SK-N-SH treated with all-trans-retinoic acid at 6 μM for 48 hours (cell line): ENCODE results near the gene NAA38.
A peak's percentile ranks its signal among the peaks of the same experiment; 100 is the strongest.

Experiments used
- ATAC-seq: fragments of 200-7000 bp; cut with Tn5 transposase; 3 replicates; pipeline ENCODE4 v1.9.1; 2020; ENCODE audit warnings: mild to moderate bottlenecking, moderate library complexity
- ARNTL ChIP-seq: fragments of 450-650 bp; formaldehyde crosslinking; IDR thresholded peaks from 2 replicates; pipeline ENCODE4 v1.5.0; 2020; ENCODE audit warnings: low read depth, mild to moderate bottlenecking, moderate library complexity, borderline replicate concordance
- BACH2 ChIP-seq: fragments of 250-450 bp; sonication (Bioruptor Pico); IDR thresholded peaks from 2 replicates; pipeline ENCODE4 v1.9.0; 2021; ENCODE audit warnings: mild to moderate bottlenecking, borderline replicate concordance
- CSRNP3 ChIP-seq: fragments of 250-450 bp; sonication (Bioruptor Pico); IDR thresholded peaks from 2 replicates; pipeline ENCODE4 v1.5.1; 2021; ENCODE audit warnings: mild to moderate bottlenecking, moderate library complexity
- ESRRG ChIP-seq: fragments of 250-450 bp; sonication (Bioruptor Pico); IDR thresholded peaks from 2 replicates; pipeline ENCODE4 v1.6.1; 2021; ENCODE audit warnings: mild to moderate bottlenecking
- ISL1 ChIP-seq: fragments of 250-450 bp; sonication (Bioruptor Pico); IDR thresholded peaks from 2 replicates; pipeline ENCODE4 v2.1.2; 2022; ENCODE audit warnings: mild to moderate bottlenecking, moderate library complexity
- PATZ1 ChIP-seq: fragments of 250-450 bp; sonication (Bioruptor Pico); IDR thresholded peaks from 2 replicates; pipeline ENCODE4 v1.8.0; 2020; ENCODE audit warnings: mild to moderate bottlenecking, moderate library complexity, borderline replicate concordance
- TCF4 ChIP-seq: fragments of 250-450 bp; sonication (Bioruptor Pico); IDR thresholded peaks from 2 replicates; pipeline ENCODE4 v1.8.0; 2021; ENCODE audit warnings: mild to moderate bottlenecking, moderate library complexity, borderline replicate concordance
- TOX ChIP-seq: fragments of 250-450 bp; sonication (Bioruptor Pico); IDR thresholded peaks from 2 replicates; pipeline ENCODE4 v1.8.0; 2021; ENCODE audit warnings: mild to moderate bottlenecking, moderate library complexity, borderline replicate concordance
- ZFP30 ChIP-seq: fragments of 450-650 bp; formaldehyde crosslinking; IDR thresholded peaks from 2 replicates; pipeline ENCODE4 v1.5.0; 2022; ENCODE audit warnings: mild to moderate bottlenecking, moderate library complexity
- ZNF565 ChIP-seq: fragments of 450-650 bp; formaldehyde crosslinking; conservative IDR thresholded peaks from 2 replicates; pipeline ENCODE4 v1.5.0; 2020; ENCODE audit warnings: low read depth, mild to moderate bottlenecking, moderate library complexity
- ZNF70 ChIP-seq: fragments of 450-650 bp; formaldehyde crosslinking; IDR thresholded peaks from 2 replicates; pipeline ENCODE4 v1.5.0; 2020; ENCODE audit warnings: mild to moderate bottlenecking, moderate library complexity
- ZNF8 ChIP-seq: fragments of 450-650 bp; formaldehyde crosslinking; IDR thresholded peaks from 2 replicates; pipeline ENCODE4 v1.5.0; 2020; ENCODE audit warnings: mild to moderate bottlenecking, moderate library complexity
- TF ChIP-seq, protein P1 (sequence below): fragments of 250-450 bp; sonication (Bioruptor Pico); IDR thresholded peaks from 2 replicates; pipeline ENCODE4 v1.8.0; 2021; ENCODE audit warnings: low read depth, mild to moderate bottlenecking, moderate library complexity, borderline replicate concordance
- TF ChIP-seq, protein P2 (sequence below): fragments of 250-450 bp; sonication (Bioruptor Pico); IDR thresholded peaks from 2 replicates; pipeline ENCODE4 v1.5.0; 2020; ENCODE audit warnings: mild to moderate bottlenecking, moderate library complexity

The NAA38 gene

DNA sequence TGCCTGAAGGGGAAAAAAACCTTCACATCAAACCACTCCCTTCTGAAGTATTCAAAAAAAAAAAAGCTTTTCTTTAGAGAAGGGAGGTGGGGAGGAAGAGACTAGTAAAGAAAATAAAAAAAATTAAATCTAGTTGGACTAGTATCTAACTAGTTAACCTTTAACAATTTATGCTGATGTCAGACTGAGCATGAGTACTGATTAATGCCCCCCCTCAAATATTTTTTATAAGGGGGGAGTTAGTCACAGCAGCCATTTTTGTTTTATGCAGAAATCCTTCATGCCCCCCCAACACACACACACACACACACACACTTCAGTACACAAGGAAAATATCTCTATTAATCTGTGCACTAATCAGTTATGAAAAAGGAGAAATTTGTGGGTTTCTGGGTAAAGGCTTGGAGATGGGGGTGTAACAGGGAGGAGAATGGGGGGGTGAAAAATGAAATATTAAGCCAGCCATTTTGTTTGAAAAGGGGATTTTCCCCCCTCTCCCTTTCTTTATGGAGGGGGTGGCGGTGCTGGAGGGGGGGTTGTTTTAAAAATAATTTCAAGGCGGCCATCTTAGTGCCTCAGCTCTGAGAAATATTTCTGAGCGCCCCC is 26.5 kb upstream of the NAA38 start:
- TF ChIP-seq ESRRG (CRISPR knock-in tag) = no peak
- no peak for TF ChIP-seq ARNTL (CRISPR knock-in tag)
- TF ChIP-seq ZNF8 (CRISPR knock-in tag) = no peak
- TF ChIP-seq, protein P1, sequence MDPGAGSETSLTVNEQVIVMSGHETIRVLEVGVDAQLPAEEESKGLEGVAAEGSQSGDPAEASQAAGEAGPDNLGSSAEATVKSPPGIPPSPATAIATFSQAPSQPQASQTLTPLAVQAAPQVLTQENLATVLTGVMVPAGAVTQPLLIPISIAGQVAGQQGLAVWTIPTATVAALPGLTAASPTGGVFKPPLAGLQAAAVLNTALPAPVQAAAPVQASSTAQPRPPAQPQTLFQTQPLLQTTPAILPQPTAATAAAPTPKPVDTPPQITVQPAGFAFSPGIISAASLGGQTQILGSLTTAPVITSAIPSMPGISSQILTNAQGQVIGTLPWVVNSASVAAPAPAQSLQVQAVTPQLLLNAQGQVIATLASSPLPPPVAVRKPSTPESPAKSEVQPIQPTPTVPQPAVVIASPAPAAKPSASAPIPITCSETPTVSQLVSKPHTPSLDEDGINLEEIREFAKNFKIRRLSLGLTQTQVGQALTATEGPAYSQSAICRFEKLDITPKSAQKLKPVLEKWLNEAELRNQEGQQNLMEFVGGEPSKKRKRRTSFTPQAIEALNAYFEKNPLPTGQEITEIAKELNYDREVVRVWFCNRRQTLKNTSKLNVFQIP (CRISPR knock-in tag) = no peak
- TF ChIP-seq ISL1 (CRISPR knock-in tag) = 0 out of 2 replicates have a peak, but pooled peaks have one; percentile 7
- peak; percentile 100 for TF ChIP-seq PATZ1 (CRISPR knock-in tag)
- TF ChIP-seq, all 23 proteins: peak for 2
- ATAC-seq = no peak

DNA sequence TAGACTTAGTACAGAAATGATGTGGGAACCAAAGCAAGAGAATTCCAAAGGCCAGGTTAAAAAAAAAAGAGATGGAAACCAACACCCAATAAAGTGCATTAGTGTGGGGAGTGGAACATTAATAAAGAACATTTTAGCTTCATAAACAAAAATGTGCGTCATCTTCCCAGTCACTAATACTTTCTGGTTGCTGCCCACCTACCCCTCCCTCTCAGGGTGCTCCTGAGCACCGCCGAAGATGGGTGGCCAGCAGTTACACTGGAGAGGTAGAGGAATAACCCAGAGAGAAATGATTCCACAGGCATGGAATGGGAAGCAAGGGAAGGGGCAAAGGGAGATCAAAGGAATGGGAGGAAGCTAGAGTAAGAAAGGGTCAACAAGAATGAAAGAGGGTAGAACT is 25.3 kb upstream of the NAA38 start:
- TF ChIP-seq ESRRG (CRISPR knock-in tag) (no peak), PATZ1 (CRISPR knock-in tag) (no peak), ISL1 (CRISPR knock-in tag) (no peak)
- TF ChIP-seq, all 23 proteins: peak for 0
- ATAC-seq = no peak

DNA sequence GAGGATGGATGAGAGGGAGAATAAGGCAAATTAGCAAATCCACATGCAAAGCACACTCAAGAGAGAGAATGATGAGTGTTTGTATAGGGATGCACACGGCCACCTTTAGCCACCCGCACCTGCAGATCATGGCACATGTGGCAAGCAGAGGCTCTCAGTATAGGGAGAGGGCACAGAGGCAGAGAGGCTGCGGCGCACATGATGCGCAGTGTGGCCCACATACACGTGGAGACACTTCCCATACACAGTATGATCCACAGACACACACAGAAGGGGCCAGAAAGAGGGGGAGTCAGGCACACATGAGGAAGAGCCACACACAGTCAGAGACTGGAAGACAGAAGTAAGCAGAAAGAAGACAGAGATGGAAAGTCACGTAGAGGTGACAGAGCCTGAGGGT is 24.7 kb upstream of the NAA38 start:
- no peak for TF ChIP-seq TOX (CRISPR knock-in tag)
- no peak for TF ChIP-seq CSRNP3 (CRISPR knock-in tag)
- no peak for TF ChIP-seq PATZ1 (CRISPR knock-in tag)
- TF ChIP-seq ZFP30 = no peak
- TF ChIP-seq ISL1 (CRISPR knock-in tag) = no peak
- no peak for TF ChIP-seq BACH2 (CRISPR knock-in tag)
- no peak for TF ChIP-seq ZNF565 (CRISPR knock-in tag)
- no peak for TF ChIP-seq ZNF70 (CRISPR knock-in tag)
- TF ChIP-seq ESRRG (CRISPR knock-in tag) = no peak
- no peak for TF ChIP-seq TCF4 (CRISPR knock-in tag)
- TF ChIP-seq, protein P2, sequence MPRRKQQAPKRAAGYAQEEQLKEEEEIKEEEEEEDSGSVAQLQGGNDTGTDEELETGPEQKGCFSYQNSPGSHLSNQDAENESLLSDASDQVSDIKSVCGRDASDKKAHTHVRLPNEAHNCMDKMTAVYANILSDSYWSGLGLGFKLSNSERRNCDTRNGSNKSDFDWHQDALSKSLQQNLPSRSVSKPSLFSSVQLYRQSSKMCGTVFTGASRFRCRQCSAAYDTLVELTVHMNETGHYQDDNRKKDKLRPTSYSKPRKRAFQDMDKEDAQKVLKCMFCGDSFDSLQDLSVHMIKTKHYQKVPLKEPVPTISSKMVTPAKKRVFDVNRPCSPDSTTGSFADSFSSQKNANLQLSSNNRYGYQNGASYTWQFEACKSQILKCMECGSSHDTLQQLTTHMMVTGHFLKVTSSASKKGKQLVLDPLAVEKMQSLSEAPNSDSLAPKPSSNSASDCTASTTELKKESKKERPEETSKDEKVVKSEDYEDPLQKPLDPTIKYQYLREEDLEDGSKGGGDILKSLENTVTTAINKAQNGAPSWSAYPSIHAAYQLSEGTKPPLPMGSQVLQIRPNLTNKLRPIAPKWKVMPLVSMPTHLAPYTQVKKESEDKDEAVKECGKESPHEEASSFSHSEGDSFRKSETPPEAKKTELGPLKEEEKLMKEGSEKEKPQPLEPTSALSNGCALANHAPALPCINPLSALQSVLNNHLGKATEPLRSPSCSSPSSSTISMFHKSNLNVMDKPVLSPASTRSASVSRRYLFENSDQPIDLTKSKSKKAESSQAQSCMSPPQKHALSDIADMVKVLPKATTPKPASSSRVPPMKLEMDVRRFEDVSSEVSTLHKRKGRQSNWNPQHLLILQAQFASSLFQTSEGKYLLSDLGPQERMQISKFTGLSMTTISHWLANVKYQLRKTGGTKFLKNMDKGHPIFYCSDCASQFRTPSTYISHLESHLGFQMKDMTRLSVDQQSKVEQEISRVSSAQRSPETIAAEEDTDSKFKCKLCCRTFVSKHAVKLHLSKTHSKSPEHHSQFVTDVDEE (CRISPR knock-in tag) = no peak
- no peak for ATAC-seq
